ENCODE data around the gene ECHS1.

DNA sequence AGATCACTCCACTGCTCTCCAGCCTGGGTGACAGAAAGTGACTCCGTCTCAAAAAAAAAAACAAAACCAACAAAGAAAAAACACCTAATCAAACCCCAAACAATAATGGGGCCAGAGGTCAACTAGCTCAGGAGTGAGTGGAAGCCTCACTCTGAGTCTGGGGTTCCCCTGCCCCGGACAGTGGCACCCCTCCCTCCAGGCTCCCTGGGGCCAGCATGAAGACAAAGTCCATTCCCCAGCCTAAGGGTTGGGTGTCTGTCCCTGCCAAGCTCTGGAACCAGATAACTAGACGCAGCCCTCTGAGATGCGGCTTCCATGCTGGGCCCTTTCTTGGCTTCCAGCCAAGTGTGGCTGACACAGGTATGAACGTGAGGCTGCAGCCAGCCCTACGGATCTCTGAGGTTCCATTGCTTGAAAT, 13.6 kb downstream of the ECHS1 start:
- TF ChIP-seq CTCF (IDR thresholded peaks at IDR 0.05; ENCODE audit: extremely low read depth in 1 of 2, insufficient read depth in 1 of 2, low read depth in 1 of 2, low read length in 2 of 2) (no peak), EZH2 (IDR thresholded peaks at IDR 0.05; ENCODE audit: borderline replicate concordance, low read depth, low read length, severe bottlenecking) (no peak)

Data from endothelial cell of umbilical vein (primary cell).